Activated T-cell treated with anti-CD3 and anti-CD28 coated beads for 4 hours (primary cell): ENCODE data around the gene OR52E8.

Experiments used
- DNase-seq: peaks from one replicate; pipeline ENCODE4 v3.0.0-alpha.2; 2020

Gene OR52E8

GRCh38 chr11:5807580-5807979 is 49.9 kb downstream of the OR52E8 start:
- no peak for DNase-seq
